Liver (tissue), 9 donors: Measurements from ENCODE around the gene TPRN. TPM values are rescaled to one million over a fixed set of nuclear protein-coding genes. Genes with fewer than 3 reads are reported as not detected.

ENCODE experiments used
- DNase-seq: peaks from one replicate; pipeline ENCODE4 v3.0.0-alpha.2; 2017; ENCODE audit warnings: low spot score
- H3K27ac ChIP-seq, 2 donors: one replicate each; pipeline ENCODE4 v1.7.0; 2013; ENCODE audit warnings: inconsistent platforms in 2 of 2, low read length in 2 of 2, control low read depth in 1 of 2, low read depth in 1 of 2, mild to moderate bottlenecking in 1 of 2
- H3K27me3 ChIP-seq, 4 donors: one replicate each; pipeline versions ENCODE4 v1.6.1 to v1.7.0; 2013; ENCODE audit warnings: low read length in 3 of 4, inconsistent platforms in 1 of 4, mild to moderate bottlenecking in 1 of 4, moderate library complexity in 1 of 4; ENCODE audit not compliant: control insufficient read depth in 4 of 4, insufficient read depth in 4 of 4
- H3K36me3 ChIP-seq, 4 donors: one replicate each; pipeline versions ENCODE4 v1.6.1 to v1.7.0; 2013; ENCODE audit warnings: low read length in 3 of 4, mild to moderate bottlenecking in 3 of 4, low read depth in 1 of 4, moderate library complexity in 1 of 4; ENCODE audit not compliant: control insufficient read depth in 4 of 4, insufficient read depth in 3 of 4
- H3K4me1 ChIP-seq, 4 donors: one replicate each; pipeline versions ENCODE4 v1.6.1 to v1.7.0; 2013; ENCODE audit warnings: low read length in 3 of 4, mild to moderate bottlenecking in 3 of 4, moderate library complexity in 1 of 4; ENCODE audit not compliant: control insufficient read depth in 4 of 4, insufficient read depth in 4 of 4
- H3K4me3 ChIP-seq, 3 donors: one replicate each; pipeline versions ENCODE4 v1.6.1 to v1.7.0; 2013; ENCODE audit warnings: low read length in 3 of 3, control low read depth in 1 of 3, low read depth in 1 of 3, mild to moderate bottlenecking in 1 of 3
- H3K9ac ChIP-seq, 2 donors: one replicate each; pipeline ENCODE4 v1.7.0; 2013; ENCODE audit warnings: low read length in 2 of 2, mild to moderate bottlenecking in 2 of 2, moderate library complexity in 2 of 2, control low read depth in 1 of 2, low read depth in 1 of 2
- H3K9me3 ChIP-seq, 4 donors: one replicate each; pipeline versions ENCODE4 v1.6.1 to v1.7.0; 2013; ENCODE audit warnings: low read length in 3 of 4; ENCODE audit not compliant: control insufficient read depth in 4 of 4
- EGR1 ChIP-seq, 2 donors: IDR thresholded peaks; 2 replicates each; pipeline ENCODE4 v1.6.1; 2016 to 2018; ENCODE audit warnings: antibody characterized with exemption in 2 of 2, low read depth in 2 of 2
- FOXA1 ChIP-seq: IDR thresholded peaks from 2 replicates; pipeline ENCODE4 v1.6.1; 2016; ENCODE audit warnings: antibody characterized with exemption
- FOXA2 ChIP-seq: IDR thresholded peaks from 2 replicates; pipeline ENCODE4 v1.6.1; 2016; ENCODE audit warnings: antibody characterized with exemption
- GABPA ChIP-seq, 2 donors: IDR thresholded peaks in 1 of 2; conservative IDR thresholded peaks in 1 of 2; 2 replicates each; pipeline ENCODE4 v1.6.1; 2016; ENCODE audit warnings: antibody characterized with exemption in 2 of 2, mild to moderate bottlenecking in 1 of 2, moderate library complexity in 1 of 2
- HNF4A ChIP-seq, 2 donors: conservative IDR thresholded peaks; 2 replicates each; pipeline ENCODE4 v1.6.1; 2016; ENCODE audit warnings: antibody characterized with exemption in 2 of 2, mild to moderate bottlenecking in 2 of 2
- HNF4G ChIP-seq: IDR thresholded peaks from 2 replicates; pipeline ENCODE4 v1.6.1; 2016; ENCODE audit warnings: antibody characterized with exemption
- JUND ChIP-seq, 2 donors: IDR thresholded peaks; 2 replicates each; pipeline ENCODE4 v1.6.1; 2016; ENCODE audit warnings: antibody characterized with exemption in 2 of 2
- NR2F2 ChIP-seq: IDR thresholded peaks from 2 replicates; pipeline ENCODE4 v1.6.1; 2016; ENCODE audit warnings: antibody characterized with exemption
- RXRA ChIP-seq, 2 donors: IDR thresholded peaks; 2 replicates each; pipeline ENCODE4 v1.6.1; 2017 to 2018; ENCODE audit warnings: antibody characterized with exemption in 2 of 2, mild to moderate bottlenecking in 1 of 2
- SP1 ChIP-seq: IDR thresholded peaks from 2 replicates; pipeline ENCODE4 v1.6.1; 2018; ENCODE audit warnings: antibody characterized with exemption, mild to moderate bottlenecking
- TAF1 ChIP-seq: conservative IDR thresholded peaks from 2 replicates; pipeline ENCODE4 v1.6.1; 2016; ENCODE audit warnings: antibody characterized with exemption, mild to moderate bottlenecking
- YY1 ChIP-seq: IDR thresholded peaks from 2 replicates; pipeline ENCODE4 v1.6.1; 2016; ENCODE audit warnings: antibody characterized with exemption, mild to moderate bottlenecking
- WGBS: extraction: QIAGEN DNeasy Blood & Tissue Kit; methylation state at CpG from one replicate; pipeline ENCODE4 v1.1.7; 2013; 5-methylcytosine and 5-hydroxymethylcytosine counted together
- polyA plus RNA-seq, 2 donors: library from polyadenylated mRNA; stranded (reverse) in 1 of 2; unstranded in 1 of 2; fragments of 200-250 nt in 1 of 2; fragments of >200 nt in 1 of 2; fragmentation: Nextera tagmentation in 1 of 2; extraction: Ambion mirVana in 1 of 2; gene quantifications; one replicate each; pipeline versions ENCODE4 v1.2.1 to v1.2.3, GENCODE V29; 2013 to 2015
- total RNA-seq, 2 donors: library from RNA; depleted of rRNA; stranded (reverse); fragments of >200 nt; gene quantifications; one replicate each; pipeline ENCODE4 v1.2.3, GENCODE V29; 2014
- TF ChIP-seq, protein P1 (sequence below): IDR thresholded peaks from 2 replicates; pipeline ENCODE4 v1.6.1; 2016; ENCODE audit warnings: antibody characterized with exemption, mild to moderate bottlenecking
- TF ChIP-seq, protein P2 (sequence below): IDR thresholded peaks from 2 replicates; pipeline ENCODE4 v1.6.1; 2016; ENCODE audit warnings: antibody characterized with exemption
- TF ChIP-seq, protein P3 (sequence below): fragments of 150-350 bp; IDR thresholded peaks from 2 replicates; pipeline ENCODE4 v1.5.1; 2017; ENCODE audit warnings: improper control_type of control experiment, low read depth, low read length; ENCODE audit not compliant: missing input control
- TF ChIP-seq, protein P4 (sequence below): IDR thresholded peaks from 2 replicates; pipeline ENCODE4 v1.6.1; 2016; ENCODE audit warnings: antibody characterized with exemption
- TF ChIP-seq, protein P5 (sequence below): IDR thresholded peaks from 2 replicates; pipeline ENCODE4 v1.6.1; 2016; ENCODE audit warnings: antibody characterized with exemption
- donor health status: healthy.
- donor health status: healthy.
- donor health status: healthy.
- donor health status: healthy.
- donor health status: healthy.

Gene TPRN
- total and polyA plus RNA-seq, 4 donors: 5.4 to 20.1 (median 11.1) TPM

DNA sequence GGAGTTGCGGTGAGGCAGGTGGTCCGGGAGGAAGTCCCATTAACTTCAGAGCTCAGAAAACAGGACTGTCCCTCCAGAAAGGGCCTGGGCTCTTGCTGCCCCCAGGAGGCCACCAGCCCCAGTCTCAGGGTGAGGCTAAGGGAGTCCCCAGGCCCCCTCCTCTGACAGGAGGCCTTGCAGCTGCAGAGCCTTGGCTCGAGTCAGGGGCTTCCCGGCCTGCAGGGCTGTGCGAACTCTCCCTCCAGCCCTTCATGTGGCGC lies 47.3 kb upstream of the TPRN start:
- Histone ChIP-seq H3K4me1 (peaks cover 0 to 16% (median 6%) of the 10 kb centered on the region in 4 donors), H3K9ac (no peak overlapping the region), H3K4me3 (no peak overlapping the region), H3K9me3 (no peaks in the 10 kb centered on the region), H3K27ac (no peak overlapping the region), H3K27me3 (no peaks in the 10 kb centered on the region), H3K36me3 (peaks cover 0 to 7% (median 2%) of the 10 kb centered on the region in 4 donors)
- WGBS: 85% methylated on average over 6 of the region's 6 CpGs
- DNase-seq: no peak
- TF ChIP-seq YY1 (no peak), FOXA2 (no peak), EGR1 (IDR thresholded peaks at IDR 0.05; ENCODE audit: low read depth in 2 of 2) (no peak), HNF4A (conservative IDR thresholded peaks at IDR 0.05) (no peak), FOXA1 (no peak), HNF4G (no peak), NR2F2 (no peak), RXRA (IDR thresholded peaks at IDR 0.05) (no peak), JUND (IDR thresholded peaks at IDR 0.05) (no peak), TAF1 (no peak), GABPA (IDR thresholded peaks at IDR 0.05 in 1 of 2, conservative IDR thresholded peaks at IDR 0.05 in 1 of 2) (no peak), SP1 (no peak)
- TF ChIP-seq, protein P1, sequence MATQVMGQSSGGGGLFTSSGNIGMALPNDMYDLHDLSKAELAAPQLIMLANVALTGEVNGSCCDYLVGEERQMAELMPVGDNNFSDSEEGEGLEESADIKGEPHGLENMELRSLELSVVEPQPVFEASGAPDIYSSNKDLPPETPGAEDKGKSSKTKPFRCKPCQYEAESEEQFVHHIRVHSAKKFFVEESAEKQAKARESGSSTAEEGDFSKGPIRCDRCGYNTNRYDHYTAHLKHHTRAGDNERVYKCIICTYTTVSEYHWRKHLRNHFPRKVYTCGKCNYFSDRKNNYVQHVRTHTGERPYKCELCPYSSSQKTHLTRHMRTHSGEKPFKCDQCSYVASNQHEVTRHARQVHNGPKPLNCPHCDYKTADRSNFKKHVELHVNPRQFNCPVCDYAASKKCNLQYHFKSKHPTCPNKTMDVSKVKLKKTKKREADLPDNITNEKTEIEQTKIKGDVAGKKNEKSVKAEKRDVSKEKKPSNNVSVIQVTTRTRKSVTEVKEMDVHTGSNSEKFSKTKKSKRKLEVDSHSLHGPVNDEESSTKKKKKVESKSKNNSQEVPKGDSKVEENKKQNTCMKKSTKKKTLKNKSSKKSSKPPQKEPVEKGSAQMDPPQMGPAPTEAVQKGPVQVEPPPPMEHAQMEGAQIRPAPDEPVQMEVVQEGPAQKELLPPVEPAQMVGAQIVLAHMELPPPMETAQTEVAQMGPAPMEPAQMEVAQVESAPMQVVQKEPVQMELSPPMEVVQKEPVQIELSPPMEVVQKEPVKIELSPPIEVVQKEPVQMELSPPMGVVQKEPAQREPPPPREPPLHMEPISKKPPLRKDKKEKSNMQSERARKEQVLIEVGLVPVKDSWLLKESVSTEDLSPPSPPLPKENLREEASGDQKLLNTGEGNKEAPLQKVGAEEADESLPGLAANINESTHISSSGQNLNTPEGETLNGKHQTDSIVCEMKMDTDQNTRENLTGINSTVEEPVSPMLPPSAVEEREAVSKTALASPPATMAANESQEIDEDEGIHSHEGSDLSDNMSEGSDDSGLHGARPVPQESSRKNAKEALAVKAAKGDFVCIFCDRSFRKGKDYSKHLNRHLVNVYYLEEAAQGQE: no peak
- TF ChIP-seq, protein P2, sequence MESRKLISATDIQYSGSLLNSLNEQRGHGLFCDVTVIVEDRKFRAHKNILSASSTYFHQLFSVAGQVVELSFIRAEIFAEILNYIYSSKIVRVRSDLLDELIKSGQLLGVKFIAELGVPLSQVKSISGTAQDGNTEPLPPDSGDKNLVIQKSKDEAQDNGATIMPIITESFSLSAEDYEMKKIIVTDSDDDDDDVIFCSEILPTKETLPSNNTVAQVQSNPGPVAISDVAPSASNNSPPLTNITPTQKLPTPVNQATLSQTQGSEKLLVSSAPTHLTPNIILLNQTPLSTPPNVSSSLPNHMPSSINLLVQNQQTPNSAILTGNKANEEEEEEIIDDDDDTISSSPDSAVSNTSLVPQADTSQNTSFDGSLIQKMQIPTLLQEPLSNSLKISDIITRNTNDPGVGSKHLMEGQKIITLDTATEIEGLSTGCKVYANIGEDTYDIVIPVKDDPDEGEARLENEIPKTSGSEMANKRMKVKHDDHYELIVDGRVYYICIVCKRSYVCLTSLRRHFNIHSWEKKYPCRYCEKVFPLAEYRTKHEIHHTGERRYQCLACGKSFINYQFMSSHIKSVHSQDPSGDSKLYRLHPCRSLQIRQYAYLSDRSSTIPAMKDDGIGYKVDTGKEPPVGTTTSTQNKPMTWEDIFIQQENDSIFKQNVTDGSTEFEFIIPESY: no peak
- TF ChIP-seq, protein P3, sequence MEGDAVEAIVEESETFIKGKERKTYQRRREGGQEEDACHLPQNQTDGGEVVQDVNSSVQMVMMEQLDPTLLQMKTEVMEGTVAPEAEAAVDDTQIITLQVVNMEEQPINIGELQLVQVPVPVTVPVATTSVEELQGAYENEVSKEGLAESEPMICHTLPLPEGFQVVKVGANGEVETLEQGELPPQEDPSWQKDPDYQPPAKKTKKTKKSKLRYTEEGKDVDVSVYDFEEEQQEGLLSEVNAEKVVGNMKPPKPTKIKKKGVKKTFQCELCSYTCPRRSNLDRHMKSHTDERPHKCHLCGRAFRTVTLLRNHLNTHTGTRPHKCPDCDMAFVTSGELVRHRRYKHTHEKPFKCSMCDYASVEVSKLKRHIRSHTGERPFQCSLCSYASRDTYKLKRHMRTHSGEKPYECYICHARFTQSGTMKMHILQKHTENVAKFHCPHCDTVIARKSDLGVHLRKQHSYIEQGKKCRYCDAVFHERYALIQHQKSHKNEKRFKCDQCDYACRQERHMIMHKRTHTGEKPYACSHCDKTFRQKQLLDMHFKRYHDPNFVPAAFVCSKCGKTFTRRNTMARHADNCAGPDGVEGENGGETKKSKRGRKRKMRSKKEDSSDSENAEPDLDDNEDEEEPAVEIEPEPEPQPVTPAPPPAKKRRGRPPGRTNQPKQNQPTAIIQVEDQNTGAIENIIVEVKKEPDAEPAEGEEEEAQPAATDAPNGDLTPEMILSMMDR: no peak
- TF ChIP-seq, protein P4, sequence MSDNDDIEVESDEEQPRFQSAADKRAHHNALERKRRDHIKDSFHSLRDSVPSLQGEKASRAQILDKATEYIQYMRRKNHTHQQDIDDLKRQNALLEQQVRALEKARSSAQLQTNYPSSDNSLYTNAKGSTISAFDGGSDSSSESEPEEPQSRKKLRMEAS: no peak

DNA sequence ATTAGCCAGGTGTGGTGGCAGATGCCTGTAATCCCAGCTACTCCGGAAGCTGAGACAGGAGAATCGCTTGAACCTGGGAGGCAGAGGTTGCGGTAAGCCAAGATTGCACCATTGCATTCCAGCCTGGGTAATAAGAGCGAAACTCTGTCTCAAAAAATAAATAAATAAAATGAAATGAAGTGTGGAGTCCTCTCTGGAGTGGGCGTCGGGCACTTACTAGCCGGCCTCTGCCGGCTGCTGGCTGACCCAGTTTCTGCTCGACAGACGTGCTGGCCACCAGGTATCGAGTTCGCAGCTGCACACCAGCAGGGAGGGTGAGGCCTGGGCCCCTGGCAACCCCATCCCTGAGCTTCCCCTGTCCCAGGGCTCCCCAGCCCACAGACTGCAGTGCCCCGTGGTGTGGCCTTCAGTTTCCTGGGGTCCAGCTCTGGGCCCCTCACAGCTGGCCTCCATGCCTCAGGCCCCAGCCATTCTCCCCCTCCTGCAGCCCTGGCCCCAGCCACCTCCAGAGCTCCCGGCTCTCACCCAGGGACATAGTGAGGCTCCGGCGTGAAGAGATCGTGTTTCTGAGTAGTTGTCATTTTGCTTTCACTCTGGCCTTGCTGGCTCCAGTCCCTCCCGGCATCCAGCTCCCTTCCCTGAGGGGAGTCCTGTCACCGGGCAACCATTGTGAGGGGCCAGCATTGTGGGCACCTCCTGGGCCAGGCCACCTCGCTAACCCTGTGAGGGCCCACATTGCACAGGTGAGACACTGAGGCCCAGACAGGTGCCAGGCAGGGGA lies 46.8 kb upstream of the TPRN start:
- Histone ChIP-seq H3K27ac (no peak overlapping the region), H3K27me3 (no peaks in the 10 kb centered on the region), H3K36me3 (peaks cover 0 to 11% (median 5%) of the 10 kb centered on the region in 4 donors), H3K4me3 (no peak overlapping the region), H3K9ac (peak overlapping the region in 1 of 2 donors; percentile 53), H3K4me1 (peaks cover 2 to 21% (median 11%) of the 10 kb centered on the region in 4 donors), H3K9me3 (no peaks in the 10 kb centered on the region)
- no peak for TF ChIP-seq FOXA2
- TF ChIP-seq SP1: no peak
- TF ChIP-seq, protein P1: no peak
- no peak for TF ChIP-seq YY1
- no peak for TF ChIP-seq TAF1
- TF ChIP-seq HNF4A (conservative IDR thresholded peaks at IDR 0.05): no peak
- no peak for TF ChIP-seq NR2F2
- TF ChIP-seq JUND (IDR thresholded peaks at IDR 0.05): no peak
- TF ChIP-seq, protein P5, sequence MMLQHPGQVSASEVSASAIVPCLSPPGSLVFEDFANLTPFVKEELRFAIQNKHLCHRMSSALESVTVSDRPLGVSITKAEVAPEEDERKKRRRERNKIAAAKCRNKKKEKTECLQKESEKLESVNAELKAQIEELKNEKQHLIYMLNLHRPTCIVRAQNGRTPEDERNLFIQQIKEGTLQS: no peak
- TF ChIP-seq, protein P3: no peak
- WGBS: 61% methylated on average over 20 of the region's 20 CpGs
- DNase-seq: no peak
